SK-N-SH (cell line): Measurements from ENCODE around the gene TRIM43B.

Source experiments
- FOXJ3 ChIP-seq: sonication (generic); formaldehyde crosslinking; IDR thresholded peaks from 2 replicates; pipeline ENCODE4 v1.5.1; 2020; ENCODE audit warnings: mild to moderate bottlenecking, missing genetic modification reagents
- SIN3A ChIP-seq: IDR thresholded peaks from 2 replicates; pipeline ENCODE4 v1.6.1; 2012; ENCODE audit warnings: low read depth, mild to moderate bottlenecking, low read length, moderate library complexity, borderline replicate concordance
- SMC3 ChIP-seq: IDR thresholded peaks from 2 replicates; pipeline ENCODE4 v1.6.1; 2012; ENCODE audit warnings: low read depth, low read length, improper control_type of control experiment
- TF ChIP-seq, protein P1 (sequence below): fragments of 200-600 bp; sonication (generic); IDR thresholded peaks from 2 replicates; pipeline ENCODE4 v1.6.1; 2017; ENCODE audit warnings: antibody characterized with exemption, mild to moderate bottlenecking, moderate library complexity
- TF ChIP-seq, protein P2 (sequence below): IDR thresholded peaks from 2 replicates; pipeline ENCODE4 v1.4.0; 2012; ENCODE audit warnings: low read depth, borderline replicate concordance

DNA sequence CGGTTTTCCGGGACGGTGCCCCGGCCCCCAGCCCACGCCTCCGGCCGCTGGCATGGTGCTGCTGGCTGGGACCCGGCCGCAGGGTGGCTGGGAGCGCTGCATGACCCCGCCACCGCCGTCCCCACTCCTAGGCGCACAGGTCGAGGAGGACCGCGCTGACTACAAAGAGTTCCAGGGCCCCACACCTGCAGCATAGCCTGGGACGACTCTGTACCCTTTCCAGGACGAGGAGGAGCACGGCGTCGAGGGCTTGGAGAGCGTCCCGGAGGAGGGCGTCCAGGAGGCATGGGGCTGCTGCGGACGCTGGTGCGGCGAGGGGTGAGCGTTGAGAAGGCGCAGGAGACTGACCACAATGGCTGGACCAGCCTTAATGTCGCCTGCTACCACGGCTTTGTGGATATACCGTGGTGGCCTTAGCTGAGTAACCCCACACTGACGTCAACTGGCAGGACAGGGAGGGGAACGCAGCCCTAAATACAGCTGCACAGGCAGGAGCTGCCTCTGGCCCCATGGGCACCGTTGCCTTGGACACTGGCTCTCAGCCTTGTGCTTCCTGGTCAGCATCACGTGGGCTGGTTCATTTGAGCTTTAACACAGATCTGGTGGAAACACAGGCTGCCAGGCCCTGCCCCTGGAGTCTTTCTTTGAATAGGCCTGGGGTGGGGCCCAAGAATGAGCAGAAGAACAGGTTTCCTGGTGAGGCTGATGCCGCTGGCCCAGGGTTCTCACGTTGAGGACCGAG is 40.9 kb upstream of the TRIM43B start:
- TF ChIP-seq, protein P1, sequence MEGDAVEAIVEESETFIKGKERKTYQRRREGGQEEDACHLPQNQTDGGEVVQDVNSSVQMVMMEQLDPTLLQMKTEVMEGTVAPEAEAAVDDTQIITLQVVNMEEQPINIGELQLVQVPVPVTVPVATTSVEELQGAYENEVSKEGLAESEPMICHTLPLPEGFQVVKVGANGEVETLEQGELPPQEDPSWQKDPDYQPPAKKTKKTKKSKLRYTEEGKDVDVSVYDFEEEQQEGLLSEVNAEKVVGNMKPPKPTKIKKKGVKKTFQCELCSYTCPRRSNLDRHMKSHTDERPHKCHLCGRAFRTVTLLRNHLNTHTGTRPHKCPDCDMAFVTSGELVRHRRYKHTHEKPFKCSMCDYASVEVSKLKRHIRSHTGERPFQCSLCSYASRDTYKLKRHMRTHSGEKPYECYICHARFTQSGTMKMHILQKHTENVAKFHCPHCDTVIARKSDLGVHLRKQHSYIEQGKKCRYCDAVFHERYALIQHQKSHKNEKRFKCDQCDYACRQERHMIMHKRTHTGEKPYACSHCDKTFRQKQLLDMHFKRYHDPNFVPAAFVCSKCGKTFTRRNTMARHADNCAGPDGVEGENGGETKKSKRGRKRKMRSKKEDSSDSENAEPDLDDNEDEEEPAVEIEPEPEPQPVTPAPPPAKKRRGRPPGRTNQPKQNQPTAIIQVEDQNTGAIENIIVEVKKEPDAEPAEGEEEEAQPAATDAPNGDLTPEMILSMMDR = no peak
- TF ChIP-seq FOXJ3 (CRISPR knock-in tag) (no peak), SMC3 (no peak), SIN3A (no peak)
- TF ChIP-seq, protein P2, sequence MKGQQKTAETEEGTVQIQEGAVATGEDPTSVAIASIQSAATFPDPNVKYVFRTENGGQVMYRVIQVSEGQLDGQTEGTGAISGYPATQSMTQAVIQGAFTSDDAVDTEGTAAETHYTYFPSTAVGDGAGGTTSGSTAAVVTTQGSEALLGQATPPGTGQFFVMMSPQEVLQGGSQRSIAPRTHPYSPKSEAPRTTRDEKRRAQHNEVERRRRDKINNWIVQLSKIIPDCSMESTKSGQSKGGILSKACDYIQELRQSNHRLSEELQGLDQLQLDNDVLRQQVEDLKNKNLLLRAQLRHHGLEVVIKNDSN = no peak
